Omental fat pad (tissue), 4 donors: ENCODE results near the gene LGI4. TPM values are rescaled to one million over a fixed set of nuclear protein-coding genes. Genes with fewer than 3 reads are reported as not detected.

ENCODE experiments used
- ATAC-seq: fragments of 150-250 bp; one replicate; pipeline ENCODE4 v1.9.1; 2016; ENCODE audit warnings: mild to moderate bottlenecking, moderate library complexity; ENCODE audit not compliant: low FRiP score
- DNase-seq: peaks from one replicate; pipeline ENCODE4 v3.0.0-alpha.2; 2019; ENCODE audit warnings: low spot score
- total RNA-seq, 4 donors: library from RNA; depleted of rRNA; stranded (reverse); fragments of >200 nt; gene quantifications; one replicate each; pipeline ENCODE4 v1.1.0, GENCODE V29; 2016
- TF ChIP-seq, protein P1 (sequence below), 3 donors: fragments of 450-650 bp; IDR thresholded peaks; one replicate each; pipeline ENCODE4 v1.5.1; 2016 to 2017; ENCODE audit warnings: antibody characterized with exemption in 3 of 3, mild to moderate bottlenecking in 3 of 3, moderate library complexity in 2 of 3

Gene LGI4
- total RNA-seq, 4 donors from 2014 or later, result 6.2 to 31.1 (median 8.3) TPM

DNA sequence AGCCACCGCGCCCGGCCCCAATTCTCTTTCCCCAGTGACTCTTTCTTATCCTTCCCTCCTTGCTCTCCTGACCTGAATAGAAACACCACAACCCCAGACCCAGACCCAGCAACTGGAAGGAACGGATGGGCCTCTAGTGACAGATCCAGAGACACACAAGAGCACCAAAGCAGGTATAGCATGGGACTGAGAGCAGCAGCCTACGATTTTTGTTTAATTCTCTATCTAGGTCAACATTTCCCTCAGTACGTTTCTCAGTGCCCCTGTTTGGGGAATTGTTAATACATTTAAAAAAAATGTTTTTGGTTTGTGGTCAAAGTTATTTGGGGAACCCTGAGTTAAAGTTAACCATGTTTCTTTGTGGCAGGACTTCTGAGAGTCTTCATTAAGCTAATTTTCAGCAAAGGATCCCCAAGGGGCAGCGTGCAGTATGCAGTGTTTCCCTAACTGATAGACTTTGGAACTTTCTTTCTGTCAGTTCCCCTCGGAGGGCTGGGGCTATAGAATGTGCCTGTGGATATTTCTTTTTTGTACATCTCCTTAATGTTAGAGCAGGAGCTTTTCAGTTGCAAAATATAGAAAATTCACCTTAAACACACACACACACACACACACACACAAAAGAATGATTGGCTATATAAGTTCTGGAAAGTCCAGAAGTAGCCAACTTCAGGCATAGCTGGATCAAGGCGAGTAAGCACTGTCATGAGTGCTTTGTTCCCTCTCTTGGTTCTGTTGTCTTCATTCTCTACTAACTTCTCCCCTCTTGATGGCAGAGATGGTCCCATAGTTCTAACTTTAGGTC is 26.0 kb upstream of the LGI4 start:
- no peak for DNase-seq
- TF ChIP-seq, protein P1, sequence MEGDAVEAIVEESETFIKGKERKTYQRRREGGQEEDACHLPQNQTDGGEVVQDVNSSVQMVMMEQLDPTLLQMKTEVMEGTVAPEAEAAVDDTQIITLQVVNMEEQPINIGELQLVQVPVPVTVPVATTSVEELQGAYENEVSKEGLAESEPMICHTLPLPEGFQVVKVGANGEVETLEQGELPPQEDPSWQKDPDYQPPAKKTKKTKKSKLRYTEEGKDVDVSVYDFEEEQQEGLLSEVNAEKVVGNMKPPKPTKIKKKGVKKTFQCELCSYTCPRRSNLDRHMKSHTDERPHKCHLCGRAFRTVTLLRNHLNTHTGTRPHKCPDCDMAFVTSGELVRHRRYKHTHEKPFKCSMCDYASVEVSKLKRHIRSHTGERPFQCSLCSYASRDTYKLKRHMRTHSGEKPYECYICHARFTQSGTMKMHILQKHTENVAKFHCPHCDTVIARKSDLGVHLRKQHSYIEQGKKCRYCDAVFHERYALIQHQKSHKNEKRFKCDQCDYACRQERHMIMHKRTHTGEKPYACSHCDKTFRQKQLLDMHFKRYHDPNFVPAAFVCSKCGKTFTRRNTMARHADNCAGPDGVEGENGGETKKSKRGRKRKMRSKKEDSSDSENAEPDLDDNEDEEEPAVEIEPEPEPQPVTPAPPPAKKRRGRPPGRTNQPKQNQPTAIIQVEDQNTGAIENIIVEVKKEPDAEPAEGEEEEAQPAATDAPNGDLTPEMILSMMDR (IDR thresholded peaks at IDR 0.05), result no peak

DNA sequence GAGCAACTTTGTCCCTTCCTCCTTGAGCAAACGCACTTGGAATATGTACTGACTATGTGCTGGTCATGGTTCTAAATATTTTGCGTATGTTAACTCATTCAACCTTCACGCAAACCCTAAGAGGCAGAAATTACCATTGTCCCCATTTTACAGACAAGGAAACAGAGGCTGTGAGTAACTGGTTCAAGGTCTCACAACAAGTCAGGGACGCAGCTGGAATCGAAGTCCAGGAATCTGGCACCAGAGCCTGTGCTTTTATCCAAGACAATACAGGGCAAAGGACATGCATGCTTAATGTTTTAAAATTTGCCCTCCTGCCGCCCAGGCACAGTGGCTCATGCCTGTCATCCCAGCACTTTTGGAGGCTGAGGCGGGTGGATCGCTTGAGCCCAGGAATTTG is 24.7 kb upstream of the LGI4 start:
- DNase-seq (no peak), ATAC-seq (no peak)
- TF ChIP-seq, protein P1 (IDR thresholded peaks at IDR 0.05), result no peak

More for the DNA sequence above, 26.0 kb upstream of the LGI4 start:
- no peak for ATAC-seq

DNA sequence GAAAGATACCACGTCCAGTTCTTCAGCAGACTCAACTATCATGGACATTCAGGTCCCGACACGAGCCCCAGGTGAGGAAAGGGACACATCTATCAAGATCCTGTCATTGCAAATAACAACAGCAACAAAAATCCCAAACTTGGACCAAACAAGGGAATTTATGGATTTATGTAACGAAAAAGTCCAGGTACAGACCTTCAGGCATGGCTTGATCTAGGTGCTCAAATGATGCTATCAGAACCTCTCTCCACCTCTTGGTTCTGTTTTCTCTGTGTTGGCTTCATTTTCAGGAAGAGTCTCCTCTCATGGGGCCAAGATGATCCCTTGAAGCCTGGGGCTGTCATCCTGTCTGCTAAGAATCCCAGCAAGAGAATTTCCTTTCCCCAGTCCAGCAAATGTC is 22.6 kb upstream of the LGI4 start:
- DNase-seq, result no peak
- ATAC-seq, result no peak
- TF ChIP-seq, protein P1 (IDR thresholded peaks at IDR 0.05), result no peak

DNA sequence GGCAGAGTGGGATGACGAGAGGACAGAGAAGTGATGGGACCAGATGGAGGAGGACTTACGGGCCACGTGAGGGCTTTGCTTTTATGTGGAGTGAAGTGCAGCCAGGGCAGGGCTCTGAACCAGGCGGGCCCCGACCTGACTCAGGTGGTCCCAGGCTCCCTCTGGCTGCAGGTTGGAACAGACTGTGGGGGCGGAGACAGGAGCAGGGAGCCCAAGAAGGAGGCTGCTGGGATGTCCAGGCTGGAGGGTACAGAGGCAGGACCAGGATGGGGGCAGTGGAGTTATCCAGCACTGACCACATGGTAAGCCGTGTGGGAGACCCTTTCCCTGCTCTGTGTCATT is 21.8 kb upstream of the LGI4 start:
- DNase-seq (no peak), ATAC-seq (no peak)
- TF ChIP-seq, protein P1 (IDR thresholded peaks at IDR 0.05), result no peak

DNA sequence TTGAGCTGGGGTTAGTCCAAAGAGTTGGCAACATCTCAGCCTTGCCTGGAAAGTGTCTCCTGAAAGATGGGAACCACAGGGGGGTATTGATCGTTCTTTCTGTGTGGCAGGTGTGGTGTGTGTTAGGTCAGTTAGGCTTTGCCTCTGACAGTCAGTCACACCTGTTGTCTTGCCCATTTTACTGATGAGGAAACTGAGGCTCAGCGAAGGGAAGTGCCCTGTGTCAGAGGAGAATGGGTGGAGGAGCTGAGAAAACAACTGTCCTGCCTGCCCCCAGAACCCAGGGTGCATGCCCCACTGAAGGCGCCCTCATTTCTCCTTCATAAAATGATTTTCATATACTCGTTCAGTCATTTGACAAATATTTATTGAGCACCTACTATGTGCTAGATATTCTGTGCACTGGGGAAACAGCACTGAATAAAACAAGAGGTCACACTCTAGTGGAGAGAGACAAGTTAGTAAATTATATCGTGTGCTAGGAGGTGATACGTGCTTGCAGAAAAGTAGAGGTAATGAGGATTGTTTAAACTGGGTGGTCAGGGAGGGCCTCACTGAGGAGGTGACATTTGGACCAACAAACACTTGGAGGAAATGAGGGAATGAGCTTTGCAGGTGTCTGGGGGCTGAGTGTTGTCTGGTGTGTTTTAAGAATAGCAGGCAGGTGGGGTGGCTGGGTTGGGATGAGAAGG is 21.3 kb upstream of the LGI4 start:
- DNase-seq (no peak), ATAC-seq (no peak)
- TF ChIP-seq, protein P1 (IDR thresholded peaks at IDR 0.05), result no peak

DNA sequence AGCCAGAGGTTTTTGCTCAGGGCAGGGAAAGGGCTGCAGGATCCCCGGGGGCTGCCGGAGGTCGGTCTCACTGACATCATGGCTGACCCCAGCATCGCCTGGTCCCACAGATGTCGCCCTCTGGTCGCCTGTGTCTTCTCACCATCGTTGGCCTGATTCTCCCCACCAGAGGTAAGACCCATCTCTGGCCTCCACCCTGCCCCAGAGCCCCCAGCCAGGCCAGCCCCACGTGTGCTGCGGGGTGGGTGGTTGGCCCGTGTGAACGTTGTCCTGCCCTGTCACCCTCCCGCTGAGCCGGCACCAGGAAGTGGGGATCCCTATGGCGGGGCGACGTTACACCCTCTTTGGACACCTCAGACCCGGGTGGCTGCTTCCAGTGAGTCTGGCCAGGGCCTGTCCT is 20.6 kb upstream of the LGI4 start:
- ATAC-seq, result no peak
- no peak for DNase-seq
- TF ChIP-seq, protein P1 (IDR thresholded peaks at IDR 0.05), result no peak
